HTR-8/SVneo (cell line): ENCODE results near the gene UPF2.

ENCODE experiments used
- DNase-seq: peaks from one replicate; pipeline ENCODE4 v3.0.0; 2011; ENCODE audit warnings: low spot score, mixed read lengths; ENCODE audit not compliant: insufficient read length
- FAIRE-seq: peaks from 2 replicates; lab custom pipeline; 2011; peaks lifted over from hg19 to GRCh38; lab: Jason Lieb, UNC

The UPF2 gene

DNA sequence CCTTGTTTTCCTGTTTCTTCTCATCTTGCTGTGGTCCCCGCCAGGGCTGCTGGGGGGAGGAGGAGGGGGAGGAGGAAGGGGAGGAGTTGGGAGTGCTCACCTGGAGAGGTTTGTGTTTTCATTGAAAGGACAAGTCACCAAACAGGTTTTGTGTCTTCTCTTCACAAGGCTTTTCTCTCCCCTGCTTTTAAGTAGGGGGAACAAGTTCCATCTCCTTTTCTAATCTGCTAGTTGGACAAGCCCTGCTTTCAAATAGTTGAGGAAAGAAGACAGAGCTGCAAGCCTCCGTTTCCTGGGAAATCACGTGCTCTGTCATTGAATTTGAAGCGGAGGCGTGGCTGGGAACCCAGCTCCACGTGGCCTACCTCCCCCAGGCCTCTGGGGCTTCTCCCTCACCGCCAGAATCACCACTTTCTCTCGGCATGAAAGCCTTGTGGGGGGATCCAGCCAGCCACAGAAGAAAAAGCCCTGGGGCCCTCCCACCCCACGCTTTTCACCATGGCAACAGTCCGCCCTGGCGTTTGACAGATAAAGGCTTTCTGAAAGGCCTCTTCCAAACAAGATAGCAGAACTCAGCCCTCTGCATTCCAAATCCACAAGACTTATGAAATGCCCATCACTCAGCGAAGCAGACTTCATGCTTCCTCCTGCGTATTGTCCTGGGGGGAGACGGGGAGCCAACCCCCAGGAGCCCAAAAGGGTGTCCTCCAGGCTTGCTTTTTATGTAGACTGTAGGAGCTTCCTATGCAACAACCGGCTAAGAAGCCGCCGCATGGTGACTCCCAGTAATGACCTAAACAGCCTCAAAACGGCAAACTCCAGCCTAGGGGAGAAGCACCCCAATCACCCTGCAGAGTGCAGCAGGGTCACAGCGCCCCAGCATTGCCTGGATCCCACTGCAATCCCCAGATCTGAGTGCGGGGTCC, 167.8 kb downstream of the UPF2 start:
- DNase-seq: no peak
- FAIRE-seq: no peak

DNA sequence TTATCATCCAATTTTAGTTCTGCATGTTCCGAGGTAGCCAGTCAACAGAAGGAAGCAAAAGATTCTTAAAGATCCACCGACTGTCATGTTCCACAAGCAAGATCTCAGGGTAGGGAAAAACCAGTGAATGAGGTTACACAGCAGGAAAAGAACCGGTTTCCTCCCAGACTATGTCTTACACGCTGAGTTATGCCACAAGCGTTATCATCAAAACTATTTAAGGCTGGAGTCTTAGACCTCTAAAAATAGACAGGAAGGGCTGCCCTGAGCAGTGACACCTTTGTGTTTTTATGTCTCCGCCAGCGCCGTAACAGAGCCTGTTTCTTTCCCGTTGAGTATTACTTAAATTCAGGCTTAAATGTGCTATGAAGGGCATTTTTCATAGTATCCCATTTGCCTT, 171.1 kb downstream of the UPF2 start:
- FAIRE-seq (no peak), DNase-seq (no peak)

- no peak for DNase-seq
- no peak for FAIRE-seq
Measured at GRCh38 chr10:11870900-11871400, 171.7 kb downstream of the UPF2 start.

- DNase-seq (no peak), FAIRE-seq (no peak)
Measured at GRCh38 chr10:11870461-11870780, 172.2 kb downstream of the UPF2 start.
